ENCODE results near the gene SKIC2.
"Not testable (repeated sequence)": the region's sequence is repeated elsewhere in the genome, so short reads cannot be mapped to it uniquely, and the experiment has no call there.

Gene SKIC2

DNA sequence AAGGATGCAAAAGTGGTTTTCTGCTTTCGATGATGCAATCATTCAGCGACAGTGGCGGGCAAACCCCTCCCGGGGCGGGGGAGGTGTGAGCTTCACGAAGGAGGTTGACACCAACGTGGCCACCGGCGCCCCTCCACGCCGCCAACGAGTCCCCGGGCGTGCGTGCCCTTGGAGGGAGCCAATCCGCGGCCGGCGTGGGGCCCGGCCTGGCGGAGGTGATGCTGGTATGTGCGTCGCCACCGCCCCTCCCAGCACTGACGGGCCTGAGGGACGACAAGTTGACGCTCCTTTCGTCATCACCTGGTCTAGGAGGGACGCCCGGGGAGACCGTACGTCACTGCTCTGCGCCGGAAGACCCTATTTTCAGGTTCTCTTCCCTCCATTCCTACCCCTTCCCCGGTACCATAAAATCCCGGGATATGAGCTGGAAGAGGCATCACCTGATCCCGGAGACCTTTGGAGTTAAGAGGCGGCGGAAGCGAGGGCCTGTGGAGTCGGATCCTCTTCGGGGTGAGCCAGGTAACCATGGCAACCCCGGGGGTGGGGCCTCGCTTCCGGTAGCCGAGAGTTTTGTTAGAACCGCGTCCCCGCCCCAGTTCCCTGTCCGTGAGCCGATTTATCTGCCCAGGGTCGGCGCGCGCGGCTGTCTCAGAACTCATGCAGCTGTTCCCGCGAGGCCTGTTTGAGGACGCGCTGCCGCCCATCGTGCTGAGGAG lies 13.2 kb downstream of the SKIC2 start, which contains the start of gene DXO:
Gene DXO, minus strand, starts transcription at position 146 of the 716 bp plus-strand sequence. CDS start 463 bp downstream, outside the sequence.
- H4K20me1 ChIP-seq (ENCODE audit: insufficient read depth, low read length): no peaks in the 10 kb centered on the region
- H2AFZ ChIP-seq (ENCODE audit: low read length): 0 out of 2 replicates have a peak within 1 kb of the TSS, but pooled peaks have one; percentile 29
- H3K27ac ChIP-seq (ENCODE audit: low read depth, low read length, poor library complexity, severe bottlenecking): peak within 1 kb of the TSS; percentile 63
- H3K9me3 ChIP-seq (ENCODE audit: low read length): no peaks in the 10 kb centered on the region
- peaks cover 34% of the 10 kb centered on the region for H3K4me1 ChIP-seq (ENCODE audit: insufficient read depth, low read length, severe bottlenecking)
- no peak for TF ChIP-seq EZH2 (IDR thresholded peaks at IDR 0.05; ENCODE audit: borderline replicate concordance, low read length)
- TF ChIP-seq, protein P1, sequence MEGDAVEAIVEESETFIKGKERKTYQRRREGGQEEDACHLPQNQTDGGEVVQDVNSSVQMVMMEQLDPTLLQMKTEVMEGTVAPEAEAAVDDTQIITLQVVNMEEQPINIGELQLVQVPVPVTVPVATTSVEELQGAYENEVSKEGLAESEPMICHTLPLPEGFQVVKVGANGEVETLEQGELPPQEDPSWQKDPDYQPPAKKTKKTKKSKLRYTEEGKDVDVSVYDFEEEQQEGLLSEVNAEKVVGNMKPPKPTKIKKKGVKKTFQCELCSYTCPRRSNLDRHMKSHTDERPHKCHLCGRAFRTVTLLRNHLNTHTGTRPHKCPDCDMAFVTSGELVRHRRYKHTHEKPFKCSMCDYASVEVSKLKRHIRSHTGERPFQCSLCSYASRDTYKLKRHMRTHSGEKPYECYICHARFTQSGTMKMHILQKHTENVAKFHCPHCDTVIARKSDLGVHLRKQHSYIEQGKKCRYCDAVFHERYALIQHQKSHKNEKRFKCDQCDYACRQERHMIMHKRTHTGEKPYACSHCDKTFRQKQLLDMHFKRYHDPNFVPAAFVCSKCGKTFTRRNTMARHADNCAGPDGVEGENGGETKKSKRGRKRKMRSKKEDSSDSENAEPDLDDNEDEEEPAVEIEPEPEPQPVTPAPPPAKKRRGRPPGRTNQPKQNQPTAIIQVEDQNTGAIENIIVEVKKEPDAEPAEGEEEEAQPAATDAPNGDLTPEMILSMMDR (IDR thresholded peaks at IDR 0.05; ENCODE audit: low read length): no peak
- H3F3A ChIP-seq (ENCODE audit: insufficient read depth, low read length): 0 out of 2 replicates have a peak, but pooled peaks cover 5% of the 10 kb centered on the region
- H3K9ac ChIP-seq (ENCODE audit: low read length): peak within 1 kb of the TSS; percentile 87
- H3K79me2 ChIP-seq (ENCODE audit: insufficient read depth, low read length): no peaks in the 10 kb centered on the region
- H3K27me3 ChIP-seq (ENCODE audit: insufficient read depth, low read length): no peaks in the 10 kb centered on the region
- peaks cover 35% of the 10 kb centered on the region for H3K36me3 ChIP-seq (ENCODE audit: insufficient read depth, low read length)
- H3K9me2 ChIP-seq (ENCODE audit: low read depth, low read length): no peaks in the 10 kb centered on the region
- peak within 1 kb of the TSS; percentile 98 for H3K4me2 ChIP-seq (ENCODE audit: low read length)
- peak within 1 kb of the TSS; percentile 82 for H3K4me3 ChIP-seq (ENCODE audit: low read depth, low read length, poor library complexity, severe bottlenecking)

- Histone ChIP-seq H3K79me2 (ENCODE audit: insufficient read depth, low read length) (no peaks in the 10 kb centered on the region), H4K20me1 (ENCODE audit: insufficient read depth, low read length) (no peaks in the 10 kb centered on the region), H2AFZ (ENCODE audit: low read length) (0 out of 2 replicates have a peak overlapping the region, but pooled peaks have one; percentile 29), H3K27me3 (ENCODE audit: insufficient read depth, low read length) (no peaks in the 10 kb centered on the region), H3K4me1 (ENCODE audit: insufficient read depth, low read length, severe bottlenecking) (peaks cover 34% of the 10 kb centered on the region), H3K9me3 (ENCODE audit: low read length) (no peaks in the 10 kb centered on the region), H3K9me2 (ENCODE audit: low read depth, low read length) (no peaks in the 10 kb centered on the region), H3K36me3 (ENCODE audit: insufficient read depth, low read length) (peaks cover 28% of the 10 kb centered on the region), H3K27ac (ENCODE audit: low read depth, low read length, poor library complexity, severe bottlenecking) (peak overlapping the region; percentile 63), H3F3A (ENCODE audit: insufficient read depth, low read length) (0 out of 2 replicates have a peak, but pooled peaks cover 5% of the 10 kb centered on the region), H3K4me2 (ENCODE audit: low read length) (peak overlapping the region; percentile 98), H3K9ac (ENCODE audit: low read length) (peak overlapping the region; percentile 87), H3K4me3 (ENCODE audit: low read depth, low read length, poor library complexity, severe bottlenecking) (peak overlapping the region; percentile 82)
- TF ChIP-seq, protein P1 (IDR thresholded peaks at IDR 0.05; ENCODE audit: low read length): no peak
- TF ChIP-seq EZH2 (IDR thresholded peaks at IDR 0.05; ENCODE audit: borderline replicate concordance, low read length): no peak
Observed at GRCh38 chr6:31972709-31973350, 13.9 kb downstream of the SKIC2 start.

- not testable (repeated sequence) for H3K9ac ChIP-seq (ENCODE audit: low read length); H3K36me3 ChIP-seq (ENCODE audit: insufficient read depth, low read length); H3K9me3 ChIP-seq (ENCODE audit: low read length); H3K27me3 ChIP-seq (ENCODE audit: insufficient read depth, low read length); H3F3A ChIP-seq (ENCODE audit: insufficient read depth, low read length); H3K4me2 ChIP-seq (ENCODE audit: low read length); H2AFZ ChIP-seq (ENCODE audit: low read length); H3K4me3 ChIP-seq (ENCODE audit: low read depth, low read length, poor library complexity, severe bottlenecking); H4K20me1 ChIP-seq (ENCODE audit: insufficient read depth, low read length); H3K9me2 ChIP-seq (ENCODE audit: low read depth, low read length); H3K27ac ChIP-seq (ENCODE audit: low read depth, low read length, poor library complexity, severe bottlenecking); H3K79me2 ChIP-seq (ENCODE audit: insufficient read depth, low read length)
- H3K4me1 ChIP-seq (ENCODE audit: insufficient read depth, low read length, severe bottlenecking): peaks cover 18% of the 10 kb centered on the region
Observed at GRCh38 chr6:31976065-31976464, 17.1 kb downstream of the SKIC2 start.
